HG03025 (cell line): ENCODE measurements around the gene MAFB.

Experiments used
- ATAC-seq: cut with Tn5 transposase; IDR thresholded peaks from one replicate; pipeline ENCODE4 v1.9.1; 2021; ENCODE audit warnings: mild to moderate bottlenecking, moderate library complexity; ENCODE audit not compliant: unreplicated experiment, low FRiP score

Gene MAFB

DNA sequence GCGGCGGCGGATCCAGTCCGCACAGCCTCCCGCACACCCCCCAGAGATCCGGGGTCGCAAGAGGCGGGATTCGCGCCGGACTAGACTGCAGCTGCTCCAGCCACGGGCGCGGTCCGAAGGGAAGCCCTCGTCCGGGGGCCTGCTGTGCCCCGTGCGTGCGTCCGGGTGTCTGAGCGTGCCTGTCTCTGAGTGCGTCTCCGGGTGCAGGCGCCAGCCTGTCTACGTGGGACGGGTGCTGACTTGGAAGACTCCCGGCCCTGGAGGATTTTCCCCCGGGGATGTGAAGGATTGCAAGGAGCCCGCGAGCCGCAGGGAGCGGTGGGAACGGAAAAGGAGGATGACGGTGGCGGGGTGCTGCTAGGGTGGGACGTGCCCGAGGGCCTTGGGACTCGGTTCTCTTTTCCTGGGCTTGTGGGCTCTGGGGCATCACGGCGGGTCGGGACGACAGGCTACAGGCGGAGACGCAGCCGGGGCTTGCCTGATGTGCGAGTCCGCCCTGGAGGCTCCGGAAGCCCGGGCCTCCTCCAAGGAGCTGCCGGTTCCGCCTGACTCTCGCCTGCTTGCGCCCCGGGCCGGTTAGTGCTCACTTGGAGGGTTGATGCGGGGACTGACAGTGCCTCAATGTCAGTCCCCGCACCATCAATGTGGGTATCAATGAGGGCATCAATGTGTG, 5.7 kb downstream of the MAFB start:
- ATAC-seq: no peak

DNA sequence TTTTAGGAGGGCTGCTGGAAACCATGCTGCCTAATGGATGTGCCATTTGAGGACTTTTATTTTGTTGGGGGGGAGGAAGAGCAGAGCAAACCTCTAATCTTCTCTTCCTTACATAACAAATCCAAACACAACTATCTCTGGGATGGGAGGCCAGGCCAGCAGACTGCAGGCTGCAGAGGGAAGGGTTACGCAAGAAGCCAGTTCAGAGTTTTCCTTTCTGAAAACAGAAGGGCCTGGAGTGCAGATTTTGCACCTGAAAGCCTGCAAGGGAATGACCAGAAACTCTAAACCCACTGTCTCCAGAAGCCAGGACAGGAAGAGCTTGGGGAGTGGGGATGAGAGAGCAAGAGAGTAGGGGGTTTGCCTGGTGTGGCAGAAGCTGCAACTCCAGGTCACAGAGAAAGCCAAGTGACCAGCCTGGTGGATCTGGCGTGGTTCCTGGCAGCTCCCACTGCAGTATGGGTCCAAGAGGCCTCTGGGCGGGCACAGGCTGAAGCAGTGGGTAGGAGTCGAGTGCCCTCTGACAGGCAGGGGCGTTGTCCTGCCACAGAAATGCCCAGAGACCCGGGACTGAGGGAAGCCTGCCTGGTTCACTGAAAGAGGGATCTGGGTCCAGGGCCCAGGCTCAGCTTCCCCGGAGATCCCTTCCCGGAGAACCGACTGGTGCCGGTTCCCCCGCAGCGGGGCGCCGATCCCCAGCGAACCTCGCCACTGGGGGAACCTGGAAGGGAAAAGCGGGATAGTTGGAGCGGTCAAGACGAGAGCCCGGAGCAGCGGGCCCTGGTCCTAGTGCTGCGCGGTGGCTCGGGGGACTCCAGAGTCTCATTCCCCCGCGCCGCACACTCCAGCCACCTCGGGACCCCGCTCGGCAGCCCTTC, 6.7 kb downstream of the MAFB start:
- no peak for ATAC-seq

DNA sequence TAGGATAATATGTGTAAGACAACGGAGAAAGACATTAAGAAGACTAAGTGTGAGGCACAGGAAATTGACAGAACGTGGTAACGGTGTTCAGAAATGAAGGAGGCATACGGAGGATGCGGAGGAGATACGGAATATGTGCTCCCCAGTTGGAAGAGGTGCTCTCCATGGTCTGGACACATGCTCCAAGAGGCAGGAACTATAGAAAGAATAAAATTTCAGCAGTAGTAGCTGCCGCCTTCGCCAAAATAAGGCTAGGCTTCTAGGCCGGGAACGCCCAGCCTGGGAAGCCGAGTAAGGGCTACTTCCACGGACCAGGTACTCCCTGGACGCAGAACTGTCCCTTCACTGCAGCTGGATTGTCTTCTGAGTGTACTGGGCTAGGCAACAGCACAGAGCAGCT, 7.4 kb downstream of the MAFB start:
- ATAC-seq: no peak

DNA sequence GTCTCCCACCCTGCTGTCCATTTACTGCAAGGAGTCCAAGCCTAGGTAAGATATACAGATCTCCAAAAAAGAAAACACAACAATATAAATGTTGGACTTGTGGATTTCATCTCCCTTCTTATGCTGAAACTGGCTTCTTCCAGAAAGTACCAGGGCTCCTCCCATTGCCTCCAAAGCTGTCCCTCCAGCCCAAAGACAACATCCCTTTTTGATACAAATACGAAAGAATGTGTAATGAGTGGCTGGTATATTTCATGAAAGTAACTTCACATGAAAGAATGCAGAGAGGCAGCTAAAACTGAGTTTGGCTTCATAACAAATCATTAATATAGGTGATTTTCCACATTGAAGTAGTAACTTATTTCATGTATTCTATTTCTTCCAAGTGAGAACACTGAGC, 7.9 kb downstream of the MAFB start:
- ATAC-seq: no peak

DNA sequence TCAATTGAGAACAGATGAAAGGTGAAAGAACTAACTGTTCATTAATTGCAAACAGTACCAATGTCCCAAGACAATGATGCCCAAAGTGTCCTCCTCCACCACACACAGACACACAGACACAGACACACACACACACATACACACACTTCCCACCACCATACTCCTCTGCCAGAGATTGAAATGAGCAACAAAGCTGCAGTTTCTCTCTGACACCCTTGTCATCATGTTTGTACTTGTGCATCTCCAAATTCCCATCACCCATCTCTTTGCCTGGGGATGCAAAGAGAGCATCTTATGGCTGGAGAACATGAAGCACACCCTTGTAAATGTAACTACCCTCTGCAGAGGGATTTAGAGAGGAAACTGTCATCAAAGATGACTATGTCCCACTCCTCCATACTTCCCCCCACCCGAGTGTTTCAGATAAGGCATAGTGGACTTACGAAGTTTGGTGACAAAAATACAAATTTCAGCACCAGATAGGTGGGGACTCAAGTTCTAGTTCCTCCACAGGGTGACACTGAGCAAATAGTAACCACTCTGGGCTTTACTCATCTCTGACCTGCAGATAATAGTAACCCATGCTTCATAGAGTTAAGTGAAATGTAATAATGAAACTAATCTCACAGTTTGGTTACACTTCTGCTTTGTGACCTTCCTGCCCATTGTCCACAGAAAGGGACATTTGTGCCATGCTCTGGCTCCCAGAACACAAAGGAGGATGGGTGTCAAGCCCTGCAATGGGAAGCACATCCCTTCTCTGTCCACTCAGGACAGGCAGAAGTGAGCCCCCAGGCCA, 8.7 kb downstream of the MAFB start:
- ATAC-seq: peak; percentile 68

DNA sequence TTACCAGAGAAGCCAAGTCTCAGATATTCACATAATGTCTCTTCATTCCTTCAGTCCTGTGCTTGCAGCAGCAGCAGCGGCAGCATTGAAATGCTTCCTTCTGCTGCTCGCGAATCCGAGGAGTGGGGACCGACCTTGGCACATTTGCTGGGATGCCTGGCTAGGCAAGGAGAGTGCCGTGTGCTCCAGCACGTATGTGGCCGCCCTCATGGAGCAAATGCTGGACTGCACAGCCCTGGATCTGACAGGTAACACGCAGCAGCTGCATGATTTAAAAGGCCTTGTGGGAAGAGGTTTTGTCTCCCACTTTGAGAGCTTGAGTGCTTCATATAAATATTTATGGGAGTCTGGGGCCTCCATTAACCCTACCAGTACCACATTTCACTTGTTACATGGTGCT, 9.9 kb downstream of the MAFB start:
- ATAC-seq: no peak

DNA sequence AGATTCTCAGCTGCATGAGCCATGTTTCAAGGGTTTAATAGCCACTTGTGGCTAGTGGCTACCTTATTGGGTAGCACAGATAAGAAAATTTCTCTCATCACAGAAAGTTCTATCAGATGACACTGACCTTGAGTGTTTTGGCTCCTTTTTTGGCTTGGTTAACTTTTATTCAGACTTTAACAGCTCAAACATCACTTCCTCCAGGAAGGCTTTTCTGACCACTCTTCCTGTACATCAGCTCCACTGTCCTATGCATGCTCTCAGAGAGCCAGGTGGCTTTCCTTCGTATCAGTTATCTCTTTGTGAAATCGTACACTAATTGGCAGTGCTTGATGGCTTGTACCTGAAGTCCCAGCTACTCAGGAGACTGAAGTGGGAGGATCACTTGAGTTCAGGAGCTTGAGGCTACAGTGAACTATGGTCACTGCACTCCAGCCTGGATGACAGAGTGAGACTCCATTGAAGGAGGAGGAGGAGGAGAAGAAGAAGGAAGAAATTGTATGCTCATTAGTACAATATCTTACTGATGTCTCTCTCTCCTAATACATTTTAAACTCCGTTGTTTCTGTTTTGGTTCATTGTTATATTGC, 10.7 kb downstream of the MAFB start:
- ATAC-seq: no peak

DNA sequence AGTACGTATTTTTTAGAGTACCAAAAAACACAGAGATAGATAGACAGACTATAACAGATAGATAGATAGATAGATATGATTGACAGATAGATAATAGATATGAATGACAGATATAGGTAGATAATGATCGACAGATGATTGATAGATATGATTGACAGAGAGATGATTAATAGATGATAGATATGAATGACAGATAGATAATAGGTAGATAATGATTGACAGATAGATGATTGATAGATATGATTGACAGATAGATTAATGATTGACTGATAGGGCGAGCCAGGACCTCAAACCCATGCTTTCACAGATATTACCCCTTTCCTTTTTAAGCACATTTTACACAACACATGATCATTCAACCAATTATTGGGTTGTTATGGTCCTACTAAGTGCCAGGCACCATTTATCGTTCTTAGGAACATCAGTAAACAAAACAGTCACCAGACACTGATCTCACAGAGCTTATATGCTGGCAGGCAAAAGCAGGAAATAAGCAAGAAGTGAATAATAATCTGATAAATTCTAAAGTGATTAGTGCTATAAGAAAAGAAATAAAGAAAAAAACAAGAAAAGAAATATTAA, 11.6 kb downstream of the MAFB start:
- ATAC-seq: no peak

DNA sequence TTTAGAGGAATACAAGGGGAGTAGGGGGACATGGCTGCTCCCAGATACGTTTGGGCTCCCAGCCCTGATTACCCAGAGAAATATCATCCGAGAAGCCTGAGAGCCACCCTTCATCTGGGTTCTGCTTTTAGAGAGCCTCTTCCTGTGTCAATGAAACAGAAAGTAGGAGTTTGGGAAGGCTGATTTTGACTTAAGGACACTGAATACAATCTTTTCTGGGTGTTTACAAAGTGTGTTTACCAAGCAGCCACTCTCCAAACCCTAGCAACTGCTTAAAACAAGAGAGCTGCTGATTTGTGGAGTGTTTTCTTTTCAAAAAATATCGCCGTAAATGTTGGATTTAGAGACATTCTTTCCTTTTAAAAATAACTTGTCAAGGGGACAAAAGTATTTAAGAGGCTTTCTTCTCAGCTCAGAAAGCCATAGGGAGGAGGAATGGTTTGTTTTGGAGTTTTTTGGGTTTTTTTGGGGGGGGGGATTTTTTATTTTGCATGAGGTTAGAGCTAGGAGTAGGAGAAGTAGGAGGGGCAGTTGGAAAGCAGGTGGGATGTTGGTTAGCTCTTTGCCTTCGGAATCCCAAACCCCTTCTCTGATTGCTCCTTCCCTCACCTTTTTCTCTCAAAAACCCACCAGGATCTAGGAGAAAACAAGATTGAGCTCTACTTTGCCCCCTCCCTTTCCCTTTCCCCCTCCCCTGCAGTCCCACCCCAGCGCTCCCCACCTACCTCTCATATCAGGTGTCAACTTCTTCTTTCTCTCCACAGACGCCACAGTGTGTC, 12.4 kb downstream of the MAFB start:
- no peak for ATAC-seq

DNA sequence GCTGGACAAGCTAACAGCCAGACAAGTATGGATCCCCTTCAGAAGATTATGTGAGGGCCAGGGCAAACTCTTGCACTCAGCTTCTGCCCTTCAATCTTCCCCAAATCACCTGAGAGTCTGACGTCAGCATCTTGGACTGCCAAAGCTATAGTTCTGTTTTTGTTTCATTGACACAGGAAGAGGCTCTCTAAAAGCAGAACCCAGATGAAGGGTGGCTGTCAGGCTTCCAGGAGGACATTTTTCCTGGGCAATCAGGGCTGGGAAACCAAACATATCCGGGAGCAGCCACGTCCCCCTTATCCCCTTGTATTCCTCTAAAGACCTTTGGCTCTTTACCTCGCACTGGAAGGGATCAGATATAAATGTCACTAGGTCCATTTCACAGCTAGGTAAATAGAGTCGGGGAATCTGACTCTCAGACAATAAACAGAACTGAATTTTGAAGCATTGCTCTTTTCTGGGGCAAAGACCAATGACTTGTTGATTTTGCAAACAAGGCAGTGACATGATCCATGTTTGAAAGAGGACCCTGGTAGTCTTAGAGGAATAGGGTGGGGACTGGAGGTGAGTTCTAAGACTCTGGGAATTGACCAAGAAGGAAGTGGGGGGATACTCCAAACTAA, 13.3 kb downstream of the MAFB start:
- no peak for ATAC-seq

DNA sequence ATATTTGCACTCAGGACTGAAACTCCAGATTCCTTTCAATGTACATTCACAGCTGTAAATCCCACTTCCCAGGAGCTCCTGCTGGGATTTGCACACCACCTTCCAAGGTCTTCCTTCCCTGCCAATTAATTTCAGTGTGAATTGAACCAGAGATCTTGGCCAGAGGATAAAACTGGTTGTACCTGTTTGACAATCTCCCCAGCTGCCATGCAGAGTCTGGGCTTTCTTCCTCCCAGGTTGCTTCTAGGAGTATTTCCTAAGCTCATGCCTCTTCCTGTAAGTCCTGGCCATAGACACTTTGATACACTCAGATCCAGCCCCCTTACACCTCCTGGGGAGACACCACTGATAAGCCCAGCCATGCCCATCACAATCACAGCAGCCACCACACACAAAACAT, 15.6 kb downstream of the MAFB start:
- no peak for ATAC-seq

DNA sequence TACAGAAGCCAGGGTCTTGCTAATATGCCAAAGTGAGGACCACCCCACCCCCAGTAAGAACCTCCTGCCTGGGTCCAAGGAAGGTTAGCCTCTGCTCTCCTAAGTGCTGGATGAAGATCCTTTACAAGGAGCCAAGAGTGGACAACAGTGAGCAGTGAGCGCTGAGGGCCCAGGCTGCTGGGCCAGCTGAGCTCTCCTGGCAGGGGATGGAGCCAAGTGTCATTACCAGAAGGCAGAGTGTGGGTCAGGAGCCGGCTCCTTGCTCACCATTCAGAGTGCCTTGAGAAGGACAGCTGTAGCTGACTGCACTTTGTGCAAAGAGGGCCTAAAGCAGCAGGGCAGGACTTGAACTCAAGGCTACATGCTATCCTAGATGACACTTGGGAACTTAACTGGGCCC, 16.9 kb downstream of the MAFB start:
- ATAC-seq: no peak

DNA sequence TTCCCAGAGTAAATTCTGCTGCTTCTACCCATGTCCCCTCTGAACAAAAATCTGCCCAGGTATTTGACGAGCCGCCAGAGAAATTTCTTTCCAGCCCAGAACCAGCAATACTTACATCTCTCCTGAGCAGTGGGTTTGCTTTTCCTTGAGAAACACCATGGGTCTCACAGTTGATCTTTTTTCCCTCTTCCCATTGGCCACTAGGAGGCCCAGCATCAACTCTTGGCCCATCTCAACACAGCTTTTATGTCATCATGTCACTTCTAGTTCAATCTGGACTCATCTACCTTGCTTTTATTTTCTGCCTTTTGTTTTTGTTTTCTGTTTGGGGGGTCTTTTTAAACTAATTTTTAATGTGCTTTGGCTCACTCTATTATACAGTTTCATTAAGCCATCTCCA, 18.8 kb downstream of the MAFB start:
- ATAC-seq: no peak

DNA sequence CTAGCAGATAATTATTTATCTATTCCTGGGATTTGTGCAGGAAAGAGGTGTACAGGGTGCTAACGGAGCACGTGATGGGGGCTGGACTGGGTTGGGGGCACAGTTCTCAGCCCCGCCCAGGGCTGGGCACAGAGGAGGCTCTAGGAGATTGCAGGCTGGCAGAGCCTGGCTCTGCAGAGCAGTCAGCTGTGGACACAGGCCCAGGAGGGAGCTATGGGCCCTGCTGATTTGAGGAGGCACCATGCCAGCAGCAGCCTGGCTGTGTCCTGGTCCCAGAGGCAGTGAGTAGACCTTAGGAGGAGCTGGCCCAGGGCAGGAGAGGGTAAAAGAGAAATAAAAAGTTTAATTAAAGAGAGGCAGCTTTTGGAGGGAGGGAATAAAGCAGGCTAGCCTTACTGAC, 19.3 kb downstream of the MAFB start:
- no peak for ATAC-seq

DNA sequence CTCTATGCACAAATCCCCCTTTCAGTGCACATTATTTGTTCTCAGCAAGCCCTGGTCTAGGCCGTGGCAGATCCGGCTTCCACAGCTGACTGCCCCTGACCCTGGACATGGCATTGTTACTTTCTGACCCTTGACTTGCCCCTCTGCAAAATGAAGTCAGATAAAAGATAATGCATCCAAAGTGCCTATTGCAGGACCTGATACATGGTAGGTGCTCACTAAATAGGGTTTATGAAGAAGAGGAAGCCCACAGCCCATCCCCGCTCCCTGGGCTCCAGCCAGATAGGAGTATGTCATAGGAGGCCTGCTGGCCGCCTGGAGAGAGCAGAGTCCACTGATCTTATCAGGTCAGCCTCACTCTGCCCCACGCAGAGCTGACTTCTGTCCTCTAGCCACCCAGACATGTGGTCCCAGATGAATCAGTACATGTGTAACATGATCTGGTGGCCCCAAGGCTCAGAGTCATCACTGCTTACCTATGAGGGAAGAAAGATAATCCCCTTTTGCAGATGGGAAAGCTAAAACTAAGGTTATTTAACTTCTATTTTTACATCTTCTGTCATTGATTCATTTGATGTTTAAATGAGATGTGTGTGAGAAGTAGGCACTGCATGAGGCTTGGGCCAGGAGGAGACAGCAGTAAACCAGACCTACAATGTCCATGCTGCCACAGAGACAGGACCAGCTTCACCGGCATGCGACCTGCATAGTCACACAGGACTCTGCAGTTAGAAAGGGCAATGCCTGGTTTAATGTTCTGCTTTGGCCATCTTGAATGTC, 20.4 kb downstream of the MAFB start:
- ATAC-seq: no peak

DNA sequence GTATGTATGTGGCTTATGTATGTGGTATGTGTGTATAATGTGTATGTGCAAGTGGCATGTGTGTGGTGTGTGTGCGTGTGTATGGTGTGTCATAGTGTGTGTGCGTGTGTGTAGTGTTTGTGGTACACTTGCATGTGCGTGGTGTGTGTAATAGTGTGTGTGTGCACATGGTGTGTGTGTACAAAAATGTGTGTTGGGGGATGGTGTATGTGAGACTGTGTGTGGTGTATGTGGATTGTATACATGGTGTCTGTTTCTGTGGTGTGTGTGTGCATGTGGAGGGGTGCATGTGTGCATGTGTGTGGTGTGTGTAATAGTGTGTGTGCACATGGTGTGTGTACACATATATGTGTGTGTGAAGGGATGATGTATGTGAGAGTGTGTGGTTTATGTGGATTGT, 21.5 kb downstream of the MAFB start:
- ATAC-seq: no peak

DNA sequence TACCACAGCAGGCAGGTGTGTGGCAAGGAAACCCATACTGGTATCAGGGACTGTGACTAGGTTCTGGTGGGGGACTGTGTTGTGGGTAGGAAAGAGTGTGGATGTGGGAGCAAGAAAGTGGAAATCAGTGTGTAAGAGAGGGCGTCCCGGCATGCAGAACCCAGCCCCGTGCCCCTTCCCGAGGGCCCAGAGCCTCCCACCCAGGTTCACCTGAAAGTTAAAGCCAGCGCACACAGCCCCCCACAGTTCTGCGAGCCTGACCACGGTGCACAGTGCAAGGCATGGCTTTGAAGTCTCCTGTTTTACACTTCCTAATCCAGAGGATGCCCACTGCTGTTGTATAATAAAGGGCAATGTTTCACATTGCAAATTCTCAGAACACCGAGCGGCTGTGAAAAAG, 22.7 kb downstream of the MAFB start:
- no peak for ATAC-seq

DNA sequence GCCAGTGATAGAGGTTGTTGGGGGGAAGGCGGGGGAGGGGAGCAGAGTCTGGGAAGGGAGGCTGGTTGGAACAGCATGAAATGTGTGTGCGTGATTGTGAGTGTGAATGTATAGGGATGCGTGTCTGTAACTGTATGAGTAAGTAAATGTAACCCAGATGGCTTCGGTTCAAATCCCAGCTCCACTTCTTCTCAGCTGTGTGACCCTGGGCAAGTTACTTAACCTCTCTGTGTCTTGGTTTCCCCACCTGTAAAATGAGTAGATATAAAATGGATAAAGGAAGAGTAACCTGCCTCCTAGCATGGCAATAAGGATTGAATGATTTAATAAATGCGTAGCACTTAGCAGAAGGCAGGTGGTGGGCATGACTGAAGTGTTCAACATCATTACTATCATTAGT, 24.1 kb downstream of the MAFB start:
- no peak for ATAC-seq
